ENCODE results near the gene EIF5AL1. TPM values are rescaled to one million over a fixed set of nuclear protein-coding genes. Genes with fewer than 3 reads are reported as not detected.

The EIF5AL1 gene
- total RNA-seq, 1 experiment from 2014 or later = 0.39 TPM

DNA sequence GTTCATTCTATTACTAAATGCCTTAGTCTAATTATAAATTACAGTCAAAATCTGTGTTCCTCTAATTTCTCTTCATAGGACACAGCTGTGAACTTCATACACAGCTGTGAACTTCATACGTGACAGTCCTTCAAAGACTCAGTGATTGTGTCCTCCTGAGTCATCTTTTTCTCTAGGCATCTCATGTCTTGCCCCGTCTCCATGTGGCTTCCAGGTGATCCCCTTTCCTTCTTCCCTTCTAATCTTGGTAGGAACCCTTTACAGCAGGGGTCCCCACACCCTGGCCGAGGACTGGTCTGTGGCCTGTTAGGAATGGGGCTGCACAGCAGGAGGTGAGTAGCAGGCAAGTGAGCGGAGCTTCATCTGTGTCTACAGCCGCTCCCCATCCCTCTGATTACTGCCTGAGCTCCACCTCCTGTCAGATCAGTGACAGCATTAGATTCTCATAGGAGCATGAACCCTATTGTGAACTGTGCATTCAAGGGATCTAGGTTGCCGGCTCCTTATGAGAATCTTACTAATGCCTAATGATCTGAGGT, 14.0 kb upstream of the EIF5AL1 start:
- Histone ChIP-seq H4K8ac (replicated peaks; ENCODE audit: insufficient read length, low read depth, low read length) (no peak overlapping the region), H2BK15ac (ENCODE audit: low read depth, low read length) (no peak overlapping the region), H3K56ac (ENCODE audit: insufficient read length, low read depth, low read length) (no peak overlapping the region), H2BK120ac (ENCODE audit: low read depth, low read length, poor library complexity, severe bottlenecking) (no peak overlapping the region), H4K91ac (ENCODE audit: insufficient read length, low read depth, low read length) (no peak overlapping the region), H3K9me3 (ENCODE audit: control insufficient read depth, low read depth, low read length) (no peaks in the 10 kb centered on the region), H3T11ph (ENCODE audit: low read length) (no peak overlapping the region), H4K20me1 (ENCODE audit: control insufficient read depth, insufficient read depth, insufficient read length) (no peaks in the 10 kb centered on the region), H3K27ac (ENCODE audit: insufficient read length, low read depth, low read length) (no peak overlapping the region), H2BK5ac (ENCODE audit: insufficient read length, low read length) (no peak overlapping the region), H2AK5ac (ENCODE audit: insufficient read length, low read length) (no peak overlapping the region), H2AFZ (ENCODE audit: low read length) (no peak overlapping the region), H3K23ac (ENCODE audit: insufficient read length, low read depth, low read length) (no peak overlapping the region), H3K9ac (ENCODE audit: extremely low read depth, insufficient read length, low read length) (no peak overlapping the region), H2BK20ac (ENCODE audit: low read depth, low read length, poor library complexity, severe bottlenecking) (no peak overlapping the region), H3K4me1 (ENCODE audit: insufficient read depth, low read length) (no peaks in the 10 kb centered on the region; the same call in 1 of the 2 replicates), H2BK12ac (ENCODE audit: insufficient read length, low read depth, low read length) (no peak overlapping the region), H3K79me2 (ENCODE audit: insufficient read depth, low read length) (no peaks in the 10 kb centered on the region), H3K27me3 (ENCODE audit: insufficient read depth, low read length) (no peaks in the 10 kb centered on the region), H3K14ac (ENCODE audit: insufficient read depth, low read length) (no peak overlapping the region), H3K4me2 (ENCODE audit: insufficient read depth, insufficient read length, low read length) (no peak overlapping the region), H3K4ac (ENCODE audit: low read depth, low read length) (no peak overlapping the region), H3K23me2 (ENCODE audit: insufficient read length, low read depth, low read length, poor library complexity, severe bottlenecking) (no peaks in the 10 kb centered on the region), H3K79me1 (ENCODE audit: insufficient read depth, low read depth, low read length, poor library complexity, severe bottlenecking) (no peaks in the 10 kb centered on the region), H3K18ac (ENCODE audit: insufficient read length, low read depth, low read length) (no peak overlapping the region), H4K5ac (ENCODE audit: insufficient read length, low read depth, low read length) (no peak overlapping the region)
- Mint-ChIP-seq H3K36me3 (ENCODE audit: insufficient read depth in 1 of 3, low read depth in 3 of 3) (0 out of 7 replicates have a peak, but pooled peaks cover 0 to 2% (median 0%) of the 10 kb centered on the region in 3 experiments), H3K4me3 (no peak overlapping the region), H3K9me3 (peaks cover 0 to 3% of the 10 kb centered on the region in 2 experiments; a peak in 2 of 5 replicates), H3K27me3 (ENCODE audit: low read depth) (peaks cover 67% of the 10 kb centered on the region), H3K27ac (no peak overlapping the region), H3K4me1 (peaks cover 6 to 11% of the 10 kb centered on the region in 2 experiments)
- no peak for DNase-seq
- TF ChIP-seq, protein P1, sequence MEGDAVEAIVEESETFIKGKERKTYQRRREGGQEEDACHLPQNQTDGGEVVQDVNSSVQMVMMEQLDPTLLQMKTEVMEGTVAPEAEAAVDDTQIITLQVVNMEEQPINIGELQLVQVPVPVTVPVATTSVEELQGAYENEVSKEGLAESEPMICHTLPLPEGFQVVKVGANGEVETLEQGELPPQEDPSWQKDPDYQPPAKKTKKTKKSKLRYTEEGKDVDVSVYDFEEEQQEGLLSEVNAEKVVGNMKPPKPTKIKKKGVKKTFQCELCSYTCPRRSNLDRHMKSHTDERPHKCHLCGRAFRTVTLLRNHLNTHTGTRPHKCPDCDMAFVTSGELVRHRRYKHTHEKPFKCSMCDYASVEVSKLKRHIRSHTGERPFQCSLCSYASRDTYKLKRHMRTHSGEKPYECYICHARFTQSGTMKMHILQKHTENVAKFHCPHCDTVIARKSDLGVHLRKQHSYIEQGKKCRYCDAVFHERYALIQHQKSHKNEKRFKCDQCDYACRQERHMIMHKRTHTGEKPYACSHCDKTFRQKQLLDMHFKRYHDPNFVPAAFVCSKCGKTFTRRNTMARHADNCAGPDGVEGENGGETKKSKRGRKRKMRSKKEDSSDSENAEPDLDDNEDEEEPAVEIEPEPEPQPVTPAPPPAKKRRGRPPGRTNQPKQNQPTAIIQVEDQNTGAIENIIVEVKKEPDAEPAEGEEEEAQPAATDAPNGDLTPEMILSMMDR (conservative IDR thresholded peaks at IDR 0.05) = no peak
- WGBS (ENCODE audit: extremely low coverage, insufficient read length, low lambda C conversion rate) = no CpG with 5 or more reads among the region's 6 CpGs
